Measurements from ENCODE around the gene CBX7.
A peak's percentile ranks its signal among the peaks of the same experiment; 100 is the strongest.

Gene CBX7

DNA sequence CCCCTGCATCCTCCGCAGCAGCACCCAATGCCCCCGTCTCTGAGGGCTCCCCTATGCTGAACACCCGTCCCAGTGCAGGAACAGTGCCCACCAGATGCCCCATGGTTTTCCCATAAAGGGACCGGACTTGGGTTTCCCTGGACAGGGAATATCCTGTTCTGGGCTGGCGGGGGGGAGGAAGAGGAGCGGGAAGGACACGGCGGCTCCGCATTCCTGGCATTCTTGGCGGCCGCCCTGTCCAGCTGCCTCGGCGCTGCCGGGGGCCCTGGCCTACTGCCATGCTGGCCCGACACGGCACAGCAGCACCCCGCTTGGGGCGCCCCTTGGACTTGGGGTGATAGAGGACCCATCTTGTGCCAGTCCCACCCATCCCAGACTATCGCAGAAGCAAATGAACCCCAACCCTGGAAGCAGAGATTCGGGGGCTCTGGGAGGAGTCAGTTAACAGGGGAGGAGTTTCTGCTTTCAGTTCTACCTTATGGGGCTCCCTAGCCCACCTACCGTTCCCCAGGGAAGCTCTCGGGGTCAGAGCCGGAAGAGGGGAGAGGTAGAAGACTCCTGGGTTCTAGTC is 23.7 kb upstream of the CBX7 start:
- Histone ChIP-seq H3K4me1 (ENCODE audit: control insufficient read depth in 2 of 2, insufficient read depth in 1 of 2, low read depth in 1 of 2, low read length in 2 of 2) (peaks cover 55 to 57% of the 10 kb centered on the region in 2 donors), H3K36me3 (replicated peaks in 1 of 2; ENCODE audit: control insufficient read depth in 2 of 2, insufficient read depth in 2 of 2, low read length in 2 of 2) (no peaks in the 10 kb centered on the region), H3K27ac (replicated peaks; ENCODE audit: low read length) (peak overlapping the region; percentile 65), H3K4me3 (ENCODE audit: low read length in 2 of 2) (no peak overlapping the region), H3K18ac (ENCODE audit: low read length) (peak overlapping the region; percentile 98), H3K4me2 (ENCODE audit: insufficient read depth, low read length, poor library complexity, severe bottlenecking) (no peak overlapping the region), H4K91ac (ENCODE audit: low read depth, low read length, poor library complexity) (peak overlapping the region; percentile 41), H2AK5ac (ENCODE audit: low read depth, low read length) (peak overlapping the region; percentile 96), H3K4ac (ENCODE audit: low read length) (no peak overlapping the region), H3K23ac (ENCODE audit: low read depth, low read length, poor library complexity) (peak overlapping the region; percentile 8), H2BK12ac (ENCODE audit: low read length) (peak overlapping the region; percentile 95), H3K14ac (ENCODE audit: low read length) (no peak overlapping the region), H2BK15ac (ENCODE audit: low read length) (peak overlapping the region; percentile 32), H2BK120ac (ENCODE audit: low read depth, low read length) (peak overlapping the region; percentile 49), H4K8ac (ENCODE audit: low read depth, low read length) (peak overlapping the region; percentile 25), H3K9ac (ENCODE audit: low read depth, low read length, poor library complexity) (no peak overlapping the region), H3K9me3 (replicated peaks in 1 of 2; ENCODE audit: control insufficient read depth in 2 of 2, insufficient read depth in 1 of 2, low read depth in 1 of 2, low read length in 2 of 2) (no peaks in the 10 kb centered on the region), H2BK5ac (ENCODE audit: low read length) (peak overlapping the region; percentile 88), H2AFZ (ENCODE audit: low read length) (no peak overlapping the region), H3K79me1 (ENCODE audit: low read depth, low read length) (no peaks in the 10 kb centered on the region), H3K27me3 (ENCODE audit: control insufficient read depth in 3 of 3, insufficient read depth in 3 of 3, low read depth in 1 of 3, low read length in 3 of 3) (no peaks in the 10 kb centered on the region)
- DNase-seq (ENCODE audit: low spot score) = peak; percentile 69
- no CpG with 5 or more reads among the region's 23 CpGs for WGBS, 2 donors (ENCODE audit: extremely low coverage in 2 of 2, insufficient read length in 2 of 2, insufficient replicate concordance in 1 of 2)

DNA sequence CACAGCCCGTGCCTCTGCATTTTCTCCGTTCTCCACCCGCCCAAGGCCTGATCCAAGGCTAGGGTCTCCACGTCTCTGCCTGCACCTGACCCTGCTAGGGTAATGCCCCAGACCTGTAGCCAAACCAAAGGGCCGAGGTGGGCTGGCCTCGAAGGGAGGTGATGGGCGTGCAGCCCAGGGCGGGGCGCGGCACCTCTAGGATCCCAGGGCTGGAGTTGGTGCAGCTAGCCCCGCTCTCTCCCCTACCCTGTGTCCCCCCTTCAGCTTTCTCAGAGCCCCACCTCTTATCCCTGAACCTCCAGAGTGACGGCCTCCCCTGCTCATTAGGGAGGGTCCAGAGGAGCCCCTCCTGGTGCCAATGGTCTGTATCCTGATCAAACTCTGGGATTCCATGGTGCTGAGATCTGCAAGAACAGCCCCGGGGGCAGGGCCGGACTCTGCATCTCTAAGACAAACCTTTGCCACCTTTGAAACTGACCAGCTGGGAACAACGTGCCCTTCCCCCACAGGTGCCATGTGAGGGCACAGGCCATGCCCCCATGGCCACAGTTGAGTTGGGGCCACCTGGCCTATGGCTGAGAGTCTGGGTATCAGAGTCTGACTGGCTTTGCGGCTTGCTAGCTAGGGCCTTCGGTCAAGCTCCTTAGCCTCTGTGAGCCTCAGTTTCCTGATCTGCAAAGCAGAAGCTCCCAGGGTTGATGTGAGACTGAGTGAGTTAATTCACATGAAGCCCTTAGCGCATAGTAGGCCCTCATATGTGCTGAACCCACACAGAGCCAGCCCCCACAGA is 23.1 kb upstream of the CBX7 start:
- DNase-seq (ENCODE audit: low spot score) = no peak
- peak overlapping the region; percentile 72 for H2BK15ac ChIP-seq (ENCODE audit: low read length)
- H4K91ac ChIP-seq (ENCODE audit: low read depth, low read length, poor library complexity) = peak overlapping the region; percentile 41
- no CpG with 5 or more reads among the region's 18 CpGs for WGBS, 2 donors (ENCODE audit: extremely low coverage in 2 of 2, insufficient read length in 2 of 2, insufficient replicate concordance in 1 of 2)
- H3K23ac ChIP-seq (ENCODE audit: low read depth, low read length, poor library complexity) = peak overlapping the region; percentile 8
- no peaks in the 10 kb centered on the region for H3K27me3 ChIP-seq (ENCODE audit: control insufficient read depth in 3 of 3, insufficient read depth in 3 of 3, low read depth in 1 of 3, low read length in 3 of 3)
- no peak overlapping the region for H2AFZ ChIP-seq (ENCODE audit: low read length)
- no peaks in the 10 kb centered on the region for H3K79me1 ChIP-seq (ENCODE audit: low read depth, low read length)
- no peak overlapping the region for H3K4me2 ChIP-seq (ENCODE audit: insufficient read depth, low read length, poor library complexity, severe bottlenecking)
- H3K4me3 ChIP-seq (ENCODE audit: low read length in 2 of 2) = no peak overlapping the region
- H2BK5ac ChIP-seq (ENCODE audit: low read length) = peak overlapping the region; percentile 88
- no peak overlapping the region for H3K14ac ChIP-seq (ENCODE audit: low read length)
- peak overlapping the region; percentile 25 for H4K8ac ChIP-seq (ENCODE audit: low read depth, low read length)
- peaks cover 59 to 61% of the 10 kb centered on the region in 2 donors for H3K4me1 ChIP-seq (ENCODE audit: control insufficient read depth in 2 of 2, insufficient read depth in 1 of 2, low read depth in 1 of 2, low read length in 2 of 2)
- H2BK12ac ChIP-seq (ENCODE audit: low read length) = peak overlapping the region; percentile 95
- no peaks in the 10 kb centered on the region for H3K9me3 ChIP-seq (replicated peaks in 1 of 2; ENCODE audit: control insufficient read depth in 2 of 2, insufficient read depth in 1 of 2, low read depth in 1 of 2, low read length in 2 of 2)
- H2BK120ac ChIP-seq (ENCODE audit: low read depth, low read length) = peak overlapping the region; percentile 49
- peak overlapping the region; percentile 57 for H2AK5ac ChIP-seq (ENCODE audit: low read depth, low read length)
- no peak overlapping the region for H3K9ac ChIP-seq (ENCODE audit: low read depth, low read length, poor library complexity)
- H3K27ac ChIP-seq (replicated peaks; ENCODE audit: low read length) = peak overlapping the region; percentile 65
- no peaks in the 10 kb centered on the region for H3K36me3 ChIP-seq (replicated peaks in 1 of 2; ENCODE audit: control insufficient read depth in 2 of 2, insufficient read depth in 2 of 2, low read length in 2 of 2)
- H3K18ac ChIP-seq (ENCODE audit: low read length) = peak overlapping the region; percentile 97
- peak overlapping the region; percentile 60 for H3K4ac ChIP-seq (ENCODE audit: low read length)

DNA sequence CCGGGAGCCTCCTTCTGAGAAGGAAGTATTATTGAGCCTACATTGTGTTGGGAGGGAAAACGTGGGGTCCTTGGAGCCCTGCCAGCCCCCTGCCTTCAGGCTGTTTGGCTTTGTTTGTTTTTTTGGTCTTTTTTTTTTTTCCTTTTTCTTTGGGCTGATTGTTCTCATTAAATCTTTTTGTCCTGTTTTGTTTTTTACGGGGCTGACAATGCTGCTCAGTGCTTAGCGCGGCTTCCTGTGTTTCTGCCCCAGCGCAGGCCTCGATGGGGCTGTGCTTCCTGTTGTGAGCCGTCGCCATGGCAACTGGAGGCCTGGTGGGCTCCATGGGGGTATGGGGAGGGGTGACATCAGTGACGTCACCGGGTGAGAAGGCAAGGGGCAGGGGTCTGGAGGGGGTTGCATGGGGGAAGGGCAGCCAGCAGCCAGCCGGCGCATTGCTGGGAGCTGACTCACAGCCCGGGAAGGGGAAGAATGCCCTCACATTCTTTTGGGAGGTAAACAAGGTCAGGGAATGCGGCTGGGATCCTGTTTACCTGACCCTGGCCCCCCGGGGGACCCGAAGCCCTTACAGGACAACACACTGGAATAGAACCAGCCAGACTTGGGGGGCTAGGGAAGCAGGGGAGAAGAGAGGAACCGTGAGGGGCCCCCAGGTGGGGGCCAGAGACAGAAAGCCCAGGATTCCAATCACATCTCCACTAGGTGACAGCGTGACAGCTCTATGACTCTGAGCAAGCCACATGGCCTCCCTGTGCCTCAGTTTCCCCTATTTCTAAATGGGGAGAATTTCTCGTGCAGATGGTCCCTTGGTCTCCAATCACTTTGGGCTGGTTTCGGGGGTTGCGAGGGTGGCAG is 22.2 kb upstream of the CBX7 start:
- no peak overlapping the region for H4K91ac ChIP-seq (ENCODE audit: low read depth, low read length, poor library complexity)

More for the DNA sequence above, 22.2 kb upstream of the CBX7 start:
- Histone ChIP-seq H2BK12ac (ENCODE audit: low read length) (peak overlapping the region; percentile 95), H3K4me3 (ENCODE audit: low read length in 2 of 2) (no peak overlapping the region), H3K9ac (ENCODE audit: low read depth, low read length, poor library complexity) (no peak overlapping the region), H3K18ac (ENCODE audit: low read length) (peak overlapping the region; percentile 97), H3K27ac (replicated peaks; ENCODE audit: low read length) (peak overlapping the region; percentile 80), H4K8ac (ENCODE audit: low read depth, low read length) (no peak overlapping the region), H3K4me1 (ENCODE audit: control insufficient read depth in 2 of 2, insufficient read depth in 1 of 2, low read depth in 1 of 2, low read length in 2 of 2) (peaks cover 57 to 63% of the 10 kb centered on the region in 2 donors), H2AK5ac (ENCODE audit: low read depth, low read length) (peak overlapping the region; percentile 57), H2BK120ac (ENCODE audit: low read depth, low read length) (peak overlapping the region; percentile 49), H3K4me2 (ENCODE audit: insufficient read depth, low read length, poor library complexity, severe bottlenecking) (no peak overlapping the region), H3K9me3 (replicated peaks in 1 of 2; ENCODE audit: control insufficient read depth in 2 of 2, insufficient read depth in 1 of 2, low read depth in 1 of 2, low read length in 2 of 2) (no peaks in the 10 kb centered on the region), H2BK15ac (ENCODE audit: low read length) (peak overlapping the region; percentile 72), H3K23ac (ENCODE audit: low read depth, low read length, poor library complexity) (peak overlapping the region; percentile 8), H3K4ac (ENCODE audit: low read length) (peak overlapping the region; percentile 60), H3K14ac (ENCODE audit: low read length) (no peak overlapping the region), H3K36me3 (replicated peaks in 1 of 2; ENCODE audit: control insufficient read depth in 2 of 2, insufficient read depth in 2 of 2, low read length in 2 of 2) (no peaks in the 10 kb centered on the region), H2BK5ac (ENCODE audit: low read length) (peak overlapping the region; percentile 88), H3K79me1 (ENCODE audit: low read depth, low read length) (no peaks in the 10 kb centered on the region), H3K27me3 (ENCODE audit: control insufficient read depth in 3 of 3, insufficient read depth in 3 of 3, low read depth in 1 of 3, low read length in 3 of 3) (peaks cover 0 to 5% (median 0%) of the 10 kb centered on the region in 3 experiments), H2AFZ (ENCODE audit: low read length) (peak overlapping the region; percentile 80)
- no CpG with 5 or more reads among the region's 22 CpGs for WGBS, 2 donors (ENCODE audit: extremely low coverage in 2 of 2, insufficient read length in 2 of 2, insufficient replicate concordance in 1 of 2)
- DNase-seq (ENCODE audit: low spot score) = peak; percentile 99
